B cell (primary cell): Measurements from ENCODE around the gene C19orf44. TPM values are rescaled to one million over a fixed set of nuclear protein-coding genes. Genes with fewer than 3 reads are reported as not detected.

Experiments used
- ATAC-seq: fragments of 200-7000 bp; cut with Tn5 transposase; one replicate; pipeline ENCODE4 v1.10.0; 2021; ENCODE audit warnings: low read depth, mild to moderate bottlenecking, moderate number of reproducible peaks, moderate library complexity
- CTCF ChIA-PET: fragments of 350-600 bp; sonication (Branson Sonifier 250); formaldehyde crosslinking; loops from one replicate; lab custom pipeline; 2021; ENCODE audit warnings: antibody characterized with exemption, inconsistent platforms; lab: Charles Lee
- POLR2A ChIA-PET: fragments of 350-600 bp; sonication (Branson Sonifier 250); formaldehyde crosslinking; loops from one replicate; lab custom pipeline; 2021; ENCODE audit warnings: antibody characterized with exemption; lab: Charles Lee
- DNase-seq: peaks from one replicate; pipeline ENCODE4 v3.0.0; 2013
- H2AFZ ChIP-seq: 2 replicates; pipeline ENCODE4 v1.6.1; 2012; ENCODE audit warnings: mild to moderate bottlenecking, low read depth, low read length; ENCODE audit not compliant: insufficient read depth, poor library complexity, severe bottlenecking
- H3K27ac ChIP-seq, 2 donors: 1 replicate in 1 of 2; 2 replicates in 1 of 2; pipeline ENCODE4 v1.5.1; 2012 to 2013; ENCODE audit warnings: low read length in 2 of 2, mild to moderate bottlenecking in 2 of 2, moderate library complexity in 1 of 2
- H3K27me3 ChIP-seq, 4 experiments: fragments of 200-600 bp in 1 of 4; sonication (generic) in 1 of 4; replicated peaks in 1 of 4; 1 replicate in 2 of 4; 2 replicates in 2 of 4; pipeline versions ENCODE4 v1.6.1 to v1.7.0; 2013 to 2016; ENCODE audit warnings: low read length in 3 of 4, mild to moderate bottlenecking in 2 of 4, mixed read lengths in 1 of 4, moderate library complexity in 1 of 4; ENCODE audit not compliant: insufficient read depth in 4 of 4, control insufficient read depth in 3 of 4; ENCODE audit errors: control extremely low read depth in 1 of 4
- H3K36me3 ChIP-seq, 2 experiments: replicated peaks in 1 of 2; 1 replicate in 1 of 2; 2 replicates in 1 of 2; pipeline versions ENCODE4 v1.6.1 to v1.7.1; 2013; ENCODE audit warnings: low read length in 1 of 2; ENCODE audit not compliant: insufficient read depth in 2 of 2, control insufficient read depth in 1 of 2; ENCODE audit errors: control extremely low read depth in 1 of 2, extremely low read depth in 1 of 2
- H3K4me1 ChIP-seq, 2 donors: fragments of 200-600 bp in 1 of 2; sonication (generic) in 1 of 2; 1 replicate in 1 of 2; 2 replicates in 1 of 2; pipeline versions ENCODE4 v1.5.1 to v1.6.1; 2013 to 2017; ENCODE audit warnings: low read length in 2 of 2; ENCODE audit not compliant: control insufficient read depth in 2 of 2, insufficient read depth in 2 of 2
- H3K4me2 ChIP-seq: replicated peaks from 2 replicates; pipeline ENCODE3; 2012; ENCODE audit warnings: mild to moderate bottlenecking, low read depth, low read length; ENCODE audit not compliant: poor library complexity, severe bottlenecking
- H3K4me3 ChIP-seq, 5 experiments: fragments of 200-600 bp in 1 of 5; sonication (generic) in 1 of 5; 1 replicate in 3 of 5; 2 replicates in 2 of 5; pipeline versions ENCODE4 v1.5.1 to v1.7.0; 2011 to 2016; ENCODE audit warnings: low read length in 4 of 5, mild to moderate bottlenecking in 4 of 5, low read depth in 2 of 5, control low read depth in 1 of 5, moderate library complexity in 1 of 5; ENCODE audit not compliant: insufficient read depth in 1 of 5; ENCODE audit errors: control extremely low read depth in 1 of 5, extremely low read depth in 1 of 5
- H3K79me2 ChIP-seq: fragments of 200-600 bp; sonication (generic); one replicate; pipeline ENCODE4 v1.6.0; 2016; ENCODE audit warnings: low read length; ENCODE audit not compliant: control insufficient read depth, insufficient read depth
- H3K9ac ChIP-seq: fragments of 200-600 bp; sonication (generic); 2 replicates; pipeline ENCODE4 v1.6.1; 2017; ENCODE audit warnings: mild to moderate bottlenecking, low read length, moderate library complexity
- H3K9me3 ChIP-seq, 3 donors: one replicate each; pipeline versions ENCODE4 v1.6.1 to v1.7.1; 2013; ENCODE audit warnings: low read length in 2 of 3; ENCODE audit not compliant: control insufficient read depth in 2 of 3, insufficient read depth in 1 of 3; ENCODE audit errors: control extremely low read depth in 1 of 3
- H4K20me1 ChIP-seq: 2 replicates; pipeline ENCODE4 v1.6.0; 2012; ENCODE audit warnings: mild to moderate bottlenecking, low read length; ENCODE audit not compliant: insufficient read depth, control insufficient read depth, poor library complexity, severe bottlenecking
- H3K27ac Mint-ChIP-seq: one replicate; pipeline ENCODE4 v1.8.0; 2021; ENCODE audit warnings: mixed read lengths
- H3K27me3 Mint-ChIP-seq: one replicate; pipeline ENCODE4 v1.8.0; 2021; ENCODE audit warnings: mixed read lengths
- H3K4me1 Mint-ChIP-seq: one replicate; pipeline ENCODE4 v1.8.0; 2021; ENCODE audit warnings: mixed read lengths
- H3K4me3 Mint-ChIP-seq: one replicate; pipeline ENCODE4 v1.8.0; 2021; ENCODE audit warnings: mixed read lengths
- H3K9me3 Mint-ChIP-seq: one replicate; pipeline ENCODE4 v1.8.0; 2022; ENCODE audit warnings: mixed read lengths; ENCODE audit not compliant: insufficient read depth
- CTCF ChIP-seq: fragments of 200-600 bp; IDR thresholded peaks from one replicate; pipeline ENCODE4 v1.8.0; 2022; ENCODE audit warnings: antibody characterized with exemption, mild to moderate bottlenecking
- EZH2 ChIP-seq: IDR thresholded peaks from 2 replicates; pipeline ENCODE4 v1.6.1; 2012; ENCODE audit warnings: borderline replicate concordance, low read depth, mild to moderate bottlenecking, moderate library complexity, low read length; ENCODE audit not compliant: insufficient read depth, poor library complexity, severe bottlenecking
- WGBS: methylation state at CpG from one replicate; pipeline ENCODE4 v1.1.5; 2013; ENCODE audit warnings: missing lambda C conversion rate; ENCODE audit not compliant: insufficient coverage; 5-methylcytosine and 5-hydroxymethylcytosine counted together
- intact Hi-C: fragments of 100-400 bp; cut with micrococcal nuclease; formaldehyde crosslinking; loops from one replicate; pipeline ENCODE4 v1.10.0; 2022
- polyA plus RNA-seq: library from polyadenylated mRNA; depleted of rRNA; stranded (reverse); fragments of >200 nt; gene quantifications from 2 replicates; pipeline ENCODE4 v1.2.3, GENCODE V29; 2012
- total RNA-seq, 2 donors: library from RNA; stranded (reverse); fragments of 120-200 nt in 1 of 2; gene quantifications; 1 replicate in 1 of 2; 2 replicates in 1 of 2; pipeline versions ENCODE4 v1.2.3 to v1.2.4, GENCODE V29; 2013 to 2022

The C19orf44 gene
- total and polyA plus RNA-seq, 2 donors (not counting 1 experiment from before 2014, with no cell fraction given) = 4.9 to 8.4 TPM

- Mint-ChIP-seq H3K27me3 (no peaks in the 10 kb centered on the region), H3K4me1 (no peaks in the 10 kb centered on the region), H3K9me3 (no peaks in the 10 kb centered on the region), H3K27ac (no peak overlapping the region), H3K4me3 (no peak overlapping the region)
- H3K27me3 ChIP-seq = no peaks in the 10 kb centered on the region
- no peak overlapping the region for H3K4me2 ChIP-seq
- CTCF ChIA-PET = no interaction called here
- H3K9me3 ChIP-seq = no peaks in the 10 kb centered on the region
- H3K27ac ChIP-seq = no peak overlapping the region
- no peaks in the 10 kb centered on the region for H3K79me2 ChIP-seq
- WGBS = 95% methylated on average over 28 of the region's 33 CpGs
- TF ChIP-seq EZH2 (no peak), CTCF (no peak)
- H4K20me1 ChIP-seq = no peaks in the 10 kb centered on the region
- no peak overlapping the region for H2AFZ ChIP-seq
- peak; percentile 13 for DNase-seq
- intact Hi-C loops = no loop called here
- no peak overlapping the region for H3K9ac ChIP-seq
- ATAC-seq = no peak
- no peak overlapping the region for H3K4me3 ChIP-seq
- H3K4me1 ChIP-seq = no peaks in the 10 kb centered on the region
- POLR2A ChIA-PET = no interaction called here
- peaks cover 2 to 58% of the 10 kb centered on the region in 2 experiments for H3K36me3 ChIP-seq
Measured at GRCh38 chr19:16518483-16519229, 22.5 kb downstream of the C19orf44 start.

- Mint-ChIP-seq H3K27me3 (no peaks in the 10 kb centered on the region), H3K27ac (peak overlapping the region; percentile 15), H3K4me3 (no peak overlapping the region), H3K4me1 (no peaks in the 10 kb centered on the region), H3K9me3 (no peaks in the 10 kb centered on the region)
- Histone ChIP-seq H2AFZ (no peak overlapping the region), H3K9ac (no peak overlapping the region), H3K36me3 (peaks cover 2 to 63% of the 10 kb centered on the region in 2 experiments), H4K20me1 (no peaks in the 10 kb centered on the region), H3K4me3 (no peak overlapping the region), H3K27ac (no peak overlapping the region), H3K4me2 (no peak overlapping the region), H3K79me2 (no peaks in the 10 kb centered on the region), H3K27me3 (no peaks in the 10 kb centered on the region), H3K4me1 (no peaks in the 10 kb centered on the region), H3K9me3 (no peaks in the 10 kb centered on the region)
- no peak for DNase-seq
- ChIA-PET CTCF (no interaction called here), POLR2A (no interaction called here)
- 93% methylated on average over 8 of the region's 24 CpGs for WGBS
- TF ChIP-seq CTCF (no peak), EZH2 (no peak)
- ATAC-seq = no peak
- intact Hi-C loops = no loop called here
Measured at GRCh38 chr19:16519230-16519687, 23.1 kb downstream of the C19orf44 start.
